Measurements from ENCODE around the gene SH3GLB1.
"Not testable (repeated sequence)": the region's sequence is repeated elsewhere in the genome, so short reads cannot be mapped to it uniquely, and the experiment has no call there.

SH3GLB1 gene

GRCh38 chr1:86704458-86704971 lies at the start of gene SH3GLB1:
TSS of gene SH3GLB1 (plus strand) at chr1:86704576. CDS start at chr1:86704900, 324 bp downstream.
- FAIRE-seq (no peak), DNase-seq (ENCODE audit: insufficient read length, low spot score) (peak; percentile 66)
- TF ChIP-seq POLR2A (IDR thresholded peaks at IDR 0.05; ENCODE audit: low read depth, low read length), result peak; percentile 82

GRCh38 chr1:86658381-86658780 lies 46.0 kb upstream of the SH3GLB1 start:
- FAIRE-seq; DNase-seq (ENCODE audit: insufficient read length, low spot score): not testable (repeated sequence)

- no peak for DNase-seq (ENCODE audit: insufficient read length, low spot score)
- no peak for FAIRE-seq
- TF ChIP-seq POLR2A (IDR thresholded peaks at IDR 0.05; ENCODE audit: low read depth, low read length), result no peak
These were observed 38.0 kb upstream of the SH3GLB1 start for GRCh38 chr1:86666368-86666767.

- no peak for FAIRE-seq
These were observed 16.8 kb upstream of the SH3GLB1 start for GRCh38 chr1:86687595-86687994.

GRCh38 chr1:86692641-86693040 lies 11.7 kb upstream of the SH3GLB1 start:
- DNase-seq (ENCODE audit: insufficient read length, low spot score) (no peak), FAIRE-seq (no peak)
- TF ChIP-seq POLR2A (IDR thresholded peaks at IDR 0.05; ENCODE audit: low read depth, low read length), result no peak

More at GRCh38 chr1:86687595-86687994, 16.8 kb upstream of the SH3GLB1 start:
- TF ChIP-seq POLR2A (IDR thresholded peaks at IDR 0.05; ENCODE audit: low read depth, low read length), result no peak
- DNase-seq (ENCODE audit: insufficient read length, low spot score), result no peak

GRCh38 chr1:86695400-86695799 lies 9.0 kb upstream of the SH3GLB1 start:
- no peak for FAIRE-seq
- no peak for DNase-seq (ENCODE audit: insufficient read length, low spot score)

GRCh38 chr1:86696522-86696921 lies 7.9 kb upstream of the SH3GLB1 start:
- no peak for TF ChIP-seq POLR2A (IDR thresholded peaks at IDR 0.05; ENCODE audit: low read depth, low read length)
- DNase-seq (ENCODE audit: insufficient read length, low spot score), result no peak
- no peak for FAIRE-seq

More at GRCh38 chr1:86695400-86695799, 9.0 kb upstream of the SH3GLB1 start:
- TF ChIP-seq POLR2A (IDR thresholded peaks at IDR 0.05; ENCODE audit: low read depth, low read length), result no peak

- TF ChIP-seq POLR2A (IDR thresholded peaks at IDR 0.05; ENCODE audit: low read depth, low read length), result no peak
- no peak for FAIRE-seq
- no peak for DNase-seq (ENCODE audit: insufficient read length, low spot score)
These were observed 5.2 kb upstream of the SH3GLB1 start for GRCh38 chr1:86699186-86699585.

GRCh38 chr1:86701731-86702130 lies 2.6 kb upstream of the SH3GLB1 start:
- DNase-seq (ENCODE audit: insufficient read length, low spot score) (no peak), FAIRE-seq (no peak)
- no peak for TF ChIP-seq POLR2A (IDR thresholded peaks at IDR 0.05; ENCODE audit: low read depth, low read length)

- DNase-seq (ENCODE audit: insufficient read length, low spot score); FAIRE-seq: not testable (repeated sequence)
These were observed 1.4 kb upstream of the SH3GLB1 start for GRCh38 chr1:86702954-86703494.

- TF ChIP-seq POLR2A (IDR thresholded peaks at IDR 0.05; ENCODE audit: low read depth, low read length), result no peak
- FAIRE-seq (no peak), DNase-seq (ENCODE audit: insufficient read length, low spot score) (no peak)
These were observed 499 bp upstream of the SH3GLB1 start for GRCh38 chr1:86703696-86704457.

- TF ChIP-seq POLR2A (IDR thresholded peaks at IDR 0.05; ENCODE audit: low read depth, low read length), result no peak
- DNase-seq (ENCODE audit: insufficient read length, low spot score) (peak; percentile 39), FAIRE-seq (peak; percentile 57)
These were observed 742 bp downstream of the SH3GLB1 start for GRCh38 chr1:86704972-86705664.

- TF ChIP-seq POLR2A (IDR thresholded peaks at IDR 0.05; ENCODE audit: low read depth, low read length), result no peak
- DNase-seq (ENCODE audit: insufficient read length, low spot score) (no peak), FAIRE-seq (peak; percentile 36)
These were observed 1.2 kb downstream of the SH3GLB1 start for GRCh38 chr1:86705665-86705985.

- FAIRE-seq (peak; percentile 62), DNase-seq (ENCODE audit: insufficient read length, low spot score) (no peak)
- TF ChIP-seq POLR2A (IDR thresholded peaks at IDR 0.05; ENCODE audit: low read depth, low read length), result no peak
These were observed 1.8 kb downstream of the SH3GLB1 start for GRCh38 chr1:86706018-86706635.
